H1 (cell line): Measurements from ENCODE around the gene FXYD3. TPM values are rescaled to one million over a fixed set of nuclear protein-coding genes. Genes with fewer than 3 reads are reported as not detected.

Experiments used
- CTCF ChIA-PET: fragments of 300-600 bp; sonication (Branson Sonifier 250); formaldehyde crosslinking; loops from one replicate; lab custom pipeline; 2021; ENCODE audit not compliant: partially characterized antibody; lab: Charles Lee
- POLR2A ChIA-PET: fragments of 300-600 bp; sonication (Branson Sonifier 250); formaldehyde crosslinking; loops from one replicate; lab custom pipeline; 2021; ENCODE audit warnings: inconsistent platforms; ENCODE audit not compliant: partially characterized antibody; lab: Charles Lee
- DNase-seq, 2 experiments: peaks; one replicate each; pipeline versions ENCODE4 v3.0.0 to v3.0.0-alpha.2; 2010 to 2022; ENCODE audit warnings: low spot score in 2 of 2, low read depth in 1 of 2, mixed read lengths in 1 of 2
- FAIRE-seq: peaks from 2 replicates; lab custom pipeline; 2011; peaks lifted over from hg19 to GRCh38; lab: Jason Lieb, UNC
- H2AFZ ChIP-seq: 2 replicates; pipeline ENCODE4 v1.8.1; 2012; ENCODE audit warnings: low read length, inconsistent platforms
- H2AK5ac ChIP-seq: 2 replicates; pipeline ENCODE4 v1.6.1; 2013; ENCODE audit warnings: low read depth, low read length
- H2BK120ac ChIP-seq: replicated peaks from 2 replicates; pipeline ENCODE3; 2013; ENCODE audit warnings: low read depth, low read length, inconsistent platforms
- H2BK12ac ChIP-seq: 2 replicates; pipeline ENCODE4 v1.6.1; 2013; ENCODE audit warnings: low read depth, low read length
- H2BK15ac ChIP-seq: 2 replicates; pipeline ENCODE4 v1.6.1; 2013; ENCODE audit warnings: low read length
- H2BK20ac ChIP-seq: 2 replicates; pipeline ENCODE4 v1.6.1; 2013; ENCODE audit warnings: low read length
- H2BK5ac ChIP-seq: 2 replicates; pipeline ENCODE4 v1.6.1; 2013; ENCODE audit warnings: low read depth, low read length
- H3K14ac ChIP-seq: 2 replicates; pipeline ENCODE4 v1.6.1; 2013; ENCODE audit warnings: inconsistent platforms; ENCODE audit not compliant: insufficient read length
- H3K18ac ChIP-seq: 2 replicates; pipeline ENCODE4 v1.6.1; 2013; ENCODE audit warnings: low read length; ENCODE audit errors: extremely low read depth
- H3K23ac ChIP-seq: 2 replicates; pipeline ENCODE4 v1.6.1; 2013; ENCODE audit warnings: inconsistent platforms; ENCODE audit not compliant: insufficient read length
- H3K23me2 ChIP-seq: 2 replicates; pipeline ENCODE4 v1.6.1; 2013; ENCODE audit warnings: low read depth, low read length
- H3K27ac ChIP-seq: 2 replicates; pipeline ENCODE4 v1.6.1; 2011; ENCODE audit warnings: low read depth, low read length, inconsistent platforms
- H3K27me3 ChIP-seq, 4 experiments: replicated peaks in 1 of 4; 1 replicate in 1 of 4; 2 replicates in 3 of 4; pipeline versions ENCODE4 v1.6.1 to v1.8.1; 2011 to 2013; ENCODE audit warnings: low read length in 3 of 4, mild to moderate bottlenecking in 3 of 4, inconsistent platforms in 2 of 4, mixed read lengths in 2 of 4, moderate library complexity in 1 of 4; ENCODE audit not compliant: control insufficient read depth in 3 of 4, insufficient read depth in 3 of 4; ENCODE audit errors: extremely low read depth in 1 of 4
- H3K36me3 ChIP-seq, 4 experiments: 2 replicates each; pipeline versions ENCODE4 v1.6.1 to v1.8.1; 2011 to 2013; ENCODE audit warnings: mild to moderate bottlenecking in 4 of 4, low read length in 3 of 4, moderate library complexity in 2 of 4, control low read depth in 1 of 4, inconsistent platforms in 1 of 4; ENCODE audit not compliant: insufficient read depth in 4 of 4, control insufficient read depth in 2 of 4
- H3K4ac ChIP-seq: replicated peaks from 2 replicates; pipeline ENCODE3; 2013; ENCODE audit warnings: low read length, low read depth, mixed read lengths, inconsistent platforms; ENCODE audit not compliant: insufficient read length
- H3K4me1 ChIP-seq, 4 experiments: replicated peaks in 1 of 4; 1 replicate in 1 of 4; 2 replicates in 3 of 4; pipeline versions ENCODE4 v1.6.1 to v1.8.1; 2011 to 2013; ENCODE audit warnings: low read length in 3 of 4, inconsistent platforms in 2 of 4, mixed read lengths in 1 of 4; ENCODE audit not compliant: insufficient read depth in 4 of 4, control insufficient read depth in 3 of 4
- H3K4me2 ChIP-seq, 2 experiments: 2 replicates each; pipeline versions ENCODE4 v1.6.1 to v1.8.1; 2011 to 2013; ENCODE audit warnings: low read depth in 2 of 2, low read length in 2 of 2, control low read depth in 1 of 2, inconsistent platforms in 1 of 2, mild to moderate bottlenecking in 1 of 2; ENCODE audit not compliant: insufficient read depth in 1 of 2
- H3K4me3 ChIP-seq, 4 experiments: fragments of 200-600, 300-600 bp in 1 of 4; sonication (generic), shearing (Covaris generic), sonication (Bioruptor Twin) in 1 of 4; 2 replicates each; pipeline versions ENCODE4 v1.5.1 to v1.8.1; 2011 to 2016; ENCODE audit warnings: low read length in 4 of 4, low read depth in 3 of 4, control low read depth in 2 of 4, inconsistent platforms in 2 of 4, mild to moderate bottlenecking in 2 of 4, mixed read lengths in 1 of 4, moderate library complexity in 1 of 4; ENCODE audit not compliant: insufficient read depth in 2 of 4; ENCODE audit errors: extremely low read depth in 1 of 4
- H3K56ac ChIP-seq: replicated peaks from 2 replicates; pipeline ENCODE3; 2013; ENCODE audit warnings: low read depth, mild to moderate bottlenecking, mixed read lengths, low read length, inconsistent platforms; ENCODE audit not compliant: insufficient read length
- H3K79me1 ChIP-seq: 2 replicates; pipeline ENCODE4 v1.6.1; 2013; ENCODE audit warnings: low read depth, low read length, control low read depth
- H3K79me2 ChIP-seq, 2 experiments: 2 replicates each; pipeline versions ENCODE4 v1.6.1 to v1.8.1; 2012 to 2013; ENCODE audit warnings: low read length in 2 of 2, mild to moderate bottlenecking in 2 of 2, inconsistent platforms in 1 of 2; ENCODE audit not compliant: insufficient read depth in 2 of 2, control insufficient read depth in 1 of 2
- H3K9ac ChIP-seq, 4 experiments: replicated peaks in 1 of 4; 1 replicate in 1 of 4; 2 replicates in 3 of 4; pipeline versions ENCODE4 v1.6.1 to v1.8.1; 2011 to 2013; ENCODE audit warnings: low read depth in 3 of 4, low read length in 3 of 4, control low read depth in 2 of 4, mild to moderate bottlenecking in 2 of 4, moderate library complexity in 2 of 4, inconsistent platforms in 1 of 4; ENCODE audit errors: extremely low read depth in 1 of 4
- H3K9me3 ChIP-seq, 2 experiments: 2 replicates each; pipeline versions ENCODE4 v1.6.1 to v1.8.1; 2012 to 2013; ENCODE audit warnings: mild to moderate bottlenecking in 2 of 2, moderate library complexity in 2 of 2, control low read depth in 1 of 2, inconsistent platforms in 1 of 2, low read depth in 1 of 2, low read length in 1 of 2, mixed read lengths in 1 of 2; ENCODE audit not compliant: insufficient read depth in 2 of 2
- H4K20me1 ChIP-seq, 2 experiments: replicated peaks in 1 of 2; 2 replicates each; pipeline versions ENCODE3 to v1.8.1; 2011 to 2013; ENCODE audit warnings: inconsistent platforms in 2 of 2, low read length in 2 of 2, mild to moderate bottlenecking in 1 of 2; ENCODE audit not compliant: insufficient read depth in 2 of 2, control insufficient read depth in 1 of 2
- H4K5ac ChIP-seq: 2 replicates; pipeline ENCODE4 v1.6.1; 2013; ENCODE audit warnings: low read length, low read depth, mixed read lengths, inconsistent platforms; ENCODE audit not compliant: insufficient read length
- H4K8ac ChIP-seq: 2 replicates; pipeline ENCODE4 v1.8.0; 2013; ENCODE audit warnings: mild to moderate bottlenecking, moderate library complexity, low read length, inconsistent platforms; ENCODE audit not compliant: insufficient read depth; ENCODE audit errors: extremely low read depth
- H4K91ac ChIP-seq: replicated peaks from 2 replicates; pipeline ENCODE3; 2013; ENCODE audit warnings: low read length, mixed read lengths, inconsistent platforms; ENCODE audit not compliant: insufficient read length
- ATF2 ChIP-seq: IDR thresholded peaks from 2 replicates; pipeline ENCODE4 v1.6.1; 2012; ENCODE audit warnings: low read length, inconsistent platforms
- CHD1 ChIP-seq: IDR thresholded peaks from 2 replicates; pipeline ENCODE4 v1.6.1; 2012; ENCODE audit warnings: low read depth, low read length, improper control_type of control experiment
- E2F6 ChIP-seq: IDR thresholded peaks from 2 replicates; pipeline ENCODE4 v1.6.1; 2012; ENCODE audit warnings: inconsistent platforms
- EP300 ChIP-seq, 2 experiments: IDR thresholded peaks; 1 replicate in 1 of 2; 2 replicates in 1 of 2; pipeline ENCODE4 v1.6.1; 2011 to 2012; ENCODE audit warnings: low read depth in 2 of 2, low read length in 2 of 2, mild to moderate bottlenecking in 2 of 2, borderline replicate concordance in 1 of 2, inconsistent platforms in 1 of 2, moderate library complexity in 1 of 2
- KDM4A ChIP-seq: IDR thresholded peaks from one replicate; pipeline ENCODE4 v1.7.1; 2012; ENCODE audit warnings: low read depth, mild to moderate bottlenecking, moderate library complexity, low read length, inconsistent platforms; ENCODE audit not compliant: severe bottlenecking
- KDM5A ChIP-seq: fragments of 200-600 bp; IDR thresholded peaks from 2 replicates; pipeline ENCODE4 v1.7.1; 2012; ENCODE audit warnings: mild to moderate bottlenecking, low read length, inconsistent platforms, mixed read lengths
- POU5F1 ChIP-seq: IDR thresholded peaks from 2 replicates; pipeline ENCODE4 v1.6.1; 2011; ENCODE audit warnings: low read depth, mild to moderate bottlenecking, low read length, moderate library complexity
- SIX5 ChIP-seq: IDR thresholded peaks from 2 replicates; pipeline ENCODE4 v1.6.1; 2011; ENCODE audit warnings: mild to moderate bottlenecking, low read depth, low read length
- TAF7 ChIP-seq: optimal IDR thresholded peaks from 2 replicates; pipeline ENCODE3; 2011; ENCODE audit warnings: low read depth, mild to moderate bottlenecking, inconsistent platforms, low read length, moderate library complexity, borderline replicate concordance
- TCF12 ChIP-seq: IDR thresholded peaks from 2 replicates; pipeline ENCODE4 v1.6.1; 2011; ENCODE audit warnings: low read depth, mild to moderate bottlenecking, low read length
- WGBS, 2 experiments: shearing (Covaris generic) in 1 of 2; methylation state at CpG; one replicate each; pipeline versions ENCODE4 v1.1.6 to v1.1.7; 2013 to 2015; ENCODE audit warnings: low lambda C conversion rate in 2 of 2, mixed read lengths in 2 of 2, inconsistent platforms in 1 of 2, low coverage in 1 of 2, missing lambda C conversion rate in 1 of 2; ENCODE audit not compliant: insufficient replicate concordance in 2 of 2, insufficient coverage in 1 of 2, insufficient read length in 1 of 2; ENCODE audit errors: extremely low coverage in 1 of 2, missing lambda C conversion rate in 1 of 2; 5-methylcytosine and 5-hydroxymethylcytosine counted together
- polyA plus RNA-seq, 7 experiments: library from polyadenylated mRNA; depleted of rRNA in 3 of 7; stranded (reverse) in 5 of 7; unstranded in 2 of 7; fragments of >200 nt in 5 of 7; fragments of 200-250 nt in 2 of 7; gene quantifications; 1 replicate in 5 of 7; 2 replicates in 1 of 7; 4 replicates in 1 of 7; pipeline versions ENCODE4 v1.2.1 to v1.2.3, GENCODE V29; 2011 to 2013; ENCODE audit warnings: missing spikeins in 2 of 7, mixed read lengths in 2 of 7
- total RNA-seq: library from RNA; stranded (reverse); fragmentation: NEBNext Ultra II Directional; extraction: Animal tissue kit (Norgen Biotek cat#: 25700); gene quantifications from 2 replicates; pipeline ENCODE4 v1.2.1, GENCODE V29; 2021

The FXYD3 gene
- total and polyA plus RNA-seq, 2 of the 8 experiments (the other 6 are each of a cell fraction or from before 2014, with no cell fraction given): 0.33 TPM; not detected in 1

GRCh38 chr19:35146746-35147459, 31.3 kb downstream of the FXYD3 start:
- Histone ChIP-seq H2AFZ (no peak overlapping the region), H2BK15ac (no peak overlapping the region), H3K79me1 (no peaks in the 10 kb centered on the region; the same call in 1 of the 2 replicates), H2BK12ac (no peak overlapping the region), H3K9me3 (no peaks in the 10 kb centered on the region), H3K23me2 (peaks cover 13% of the 10 kb centered on the region; the same call in 1 of the 2 replicates), H2BK120ac (no peak overlapping the region), H3K9ac (no peak overlapping the region), H4K20me1 (peaks cover 0 to 3% of the 10 kb centered on the region in 2 experiments), H3K23ac (no peak overlapping the region), H2BK20ac (no peak overlapping the region), H3K27me3 (peaks cover 0 to 15% (median 7%) of the 10 kb centered on the region in 4 experiments; a peak in 5 of 7 replicates), H3K27ac (no peak overlapping the region), H2BK5ac (no peak overlapping the region), H2AK5ac (no peak overlapping the region), H3K18ac (no peak overlapping the region), H3K4me3 (no peak overlapping the region), H4K8ac (no peak overlapping the region), H4K5ac (no peak overlapping the region), H4K91ac (no peak overlapping the region), H3K4me2 (no peak overlapping the region), H3K36me3 (no peaks in the 10 kb centered on the region), H3K14ac (no peak overlapping the region), H3K4me1 (peaks cover 5 to 31% (median 22%) of the 10 kb centered on the region in 4 experiments), H3K4ac (no peak overlapping the region), H3K79me2 (no peaks in the 10 kb centered on the region), H3K56ac (no peak overlapping the region)
- no peak for DNase-seq
- ChIA-PET CTCF (interaction anchor here (1.3 to 1.7 kb wide), 3 partner anchors 10 to 103 kb away, joined by 3 to 4 read pairs (median 3); no protein-coding TSS in a partner anchor), POLR2A (interaction anchor here (0.6 to 1.3 kb wide), 3 partner anchors 17 to 982 kb away, joined by 3 read pairs; no protein-coding TSS in a partner anchor)
- no peak for FAIRE-seq
- 89% methylated on average over 6 of the region's 7 CpGs; no CpG with 5 or more reads in 1 of the 2 experiments for WGBS, 2 experiments
- no peak for TF ChIP-seq SIX5
- TF ChIP-seq KDM4A: no peak
- no peak for TF ChIP-seq E2F6
- no peak for TF ChIP-seq KDM5A
- TF ChIP-seq EP300 (IDR thresholded peaks at IDR 0.05; ENCODE audit: borderline replicate concordance in 1 of 2, low read depth in 2 of 2, low read length in 2 of 2): no peak
- no peak for TF ChIP-seq CHD1
- TF ChIP-seq ATF2: no peak
- no peak for TF ChIP-seq TAF7
- no peak for TF ChIP-seq TCF12
- TF ChIP-seq POU5F1: no peak
